ENCODE measurements around the gene STARD8.
A peak's percentile ranks its signal among the peaks of the same experiment; 100 is the strongest.

Gene STARD8

DNA sequence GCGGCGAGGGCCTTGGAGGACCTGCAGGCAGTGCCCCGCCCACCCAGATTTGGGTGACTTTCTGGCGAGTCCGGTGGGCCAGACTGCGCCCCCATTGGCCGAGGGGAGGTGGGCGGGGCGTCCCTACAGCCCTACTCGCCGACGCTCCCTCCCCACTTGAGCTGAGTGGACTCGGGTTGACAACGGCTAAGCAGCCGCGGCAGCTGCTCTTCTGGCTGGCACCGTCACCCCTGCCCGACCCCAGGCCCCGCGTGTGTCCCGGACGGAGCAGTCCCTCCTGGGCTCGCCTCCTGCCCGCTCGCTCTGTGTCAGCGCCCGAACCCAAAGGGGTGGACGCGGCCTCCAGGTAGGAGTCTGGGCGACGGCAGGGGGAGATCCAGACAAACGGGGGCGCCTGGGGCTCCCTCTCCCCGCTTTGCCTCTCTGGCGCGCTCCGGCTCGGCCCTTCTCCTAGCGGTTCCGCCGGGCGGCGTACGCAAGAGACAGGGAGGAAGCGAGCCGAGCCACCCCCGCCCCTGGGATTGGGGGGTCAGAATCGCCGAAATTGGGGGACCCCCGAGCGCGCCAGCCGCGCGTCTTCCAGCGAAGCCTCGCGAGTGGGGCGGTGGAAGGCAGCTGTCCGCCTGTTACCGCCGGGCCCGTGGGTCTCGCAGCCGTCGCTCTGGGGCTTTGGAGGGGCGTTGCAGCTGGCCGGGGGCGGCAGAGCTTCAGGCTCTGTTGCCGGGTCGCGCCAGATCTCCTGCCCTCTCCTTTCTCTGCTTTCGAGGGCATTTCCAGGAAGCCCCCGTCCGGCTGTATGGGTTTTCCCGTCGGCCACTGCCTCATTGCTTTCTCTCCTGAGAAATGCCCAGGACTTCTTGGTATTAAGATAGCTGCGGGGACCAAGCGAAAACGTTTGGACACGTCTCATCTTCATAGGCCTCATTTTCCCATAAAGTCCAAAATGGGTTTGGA, 46.3 kb downstream of the STARD8 start:
- no peak for DNase-seq (ENCODE audit: low read depth)

DNA sequence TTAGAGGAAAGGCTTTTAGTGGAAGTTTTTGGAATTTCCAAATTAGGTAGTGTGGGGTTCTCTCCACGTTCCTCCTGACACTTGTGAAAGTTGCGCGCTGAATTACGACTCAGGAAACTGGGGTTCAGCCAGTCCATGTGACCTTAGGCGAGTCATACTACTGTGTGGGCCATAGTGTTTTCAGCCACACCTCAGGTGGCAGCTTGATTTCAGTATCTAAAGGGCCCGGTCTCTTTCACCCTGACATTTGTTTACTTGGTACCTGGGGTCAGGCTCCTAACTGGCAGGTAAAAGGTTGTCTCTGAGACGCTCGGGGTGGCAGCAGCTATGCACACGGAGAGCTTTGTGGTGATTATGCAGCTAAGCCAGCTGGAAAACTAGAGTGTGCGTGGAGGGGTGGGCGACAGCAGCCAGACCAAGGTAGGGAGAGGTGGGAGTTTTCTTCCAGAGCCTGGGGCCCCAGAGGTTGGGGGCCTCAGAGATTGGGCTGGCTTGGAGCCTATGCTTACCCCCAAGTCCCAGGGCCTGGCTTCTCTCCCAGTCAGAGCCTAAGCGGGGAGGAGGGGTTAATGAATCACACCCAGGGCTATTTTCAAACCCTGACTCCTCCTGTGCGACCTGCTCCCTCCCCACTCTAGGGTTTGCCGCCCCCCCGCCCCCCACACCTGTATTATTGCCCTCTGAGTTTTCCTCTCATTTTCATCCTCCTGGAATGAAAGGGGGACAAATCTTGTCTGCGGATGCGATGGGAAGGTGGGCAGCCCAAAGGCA, 47.2 kb downstream of the STARD8 start:
- no peak for DNase-seq (ENCODE audit: low read depth)

DNA sequence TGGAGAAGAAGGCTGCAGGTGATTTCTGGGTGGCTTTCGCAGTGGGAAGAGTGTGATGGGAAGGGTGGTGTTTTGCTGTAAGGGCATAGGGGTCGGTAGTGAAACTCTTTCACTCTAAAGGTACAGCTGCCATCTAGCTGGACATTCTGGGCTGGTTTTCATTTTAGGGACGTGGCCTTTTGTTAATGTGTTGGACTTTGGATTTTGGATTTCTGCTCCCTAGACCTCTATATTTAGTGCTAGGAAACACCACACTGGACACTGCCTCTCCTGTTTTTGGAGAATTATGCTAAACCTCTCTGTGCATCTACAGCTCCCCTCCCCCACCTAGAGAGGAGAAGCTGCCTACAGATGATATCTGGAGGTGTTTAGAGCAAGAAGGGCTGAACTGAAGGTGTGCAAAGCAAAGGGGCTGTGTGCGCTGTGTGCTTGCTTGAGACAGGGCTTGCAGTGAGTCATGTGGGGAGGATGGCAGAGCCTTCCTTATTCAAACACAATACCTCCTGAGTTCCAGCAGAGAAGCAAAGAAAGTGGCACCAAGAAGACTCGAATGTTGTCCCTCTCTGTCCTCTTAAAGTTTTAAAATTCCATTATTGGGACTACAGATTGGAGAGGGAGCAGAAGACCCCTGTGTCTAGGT, 47.9 kb downstream of the STARD8 start:
- no peak for DNase-seq (ENCODE audit: low read depth)

DNA sequence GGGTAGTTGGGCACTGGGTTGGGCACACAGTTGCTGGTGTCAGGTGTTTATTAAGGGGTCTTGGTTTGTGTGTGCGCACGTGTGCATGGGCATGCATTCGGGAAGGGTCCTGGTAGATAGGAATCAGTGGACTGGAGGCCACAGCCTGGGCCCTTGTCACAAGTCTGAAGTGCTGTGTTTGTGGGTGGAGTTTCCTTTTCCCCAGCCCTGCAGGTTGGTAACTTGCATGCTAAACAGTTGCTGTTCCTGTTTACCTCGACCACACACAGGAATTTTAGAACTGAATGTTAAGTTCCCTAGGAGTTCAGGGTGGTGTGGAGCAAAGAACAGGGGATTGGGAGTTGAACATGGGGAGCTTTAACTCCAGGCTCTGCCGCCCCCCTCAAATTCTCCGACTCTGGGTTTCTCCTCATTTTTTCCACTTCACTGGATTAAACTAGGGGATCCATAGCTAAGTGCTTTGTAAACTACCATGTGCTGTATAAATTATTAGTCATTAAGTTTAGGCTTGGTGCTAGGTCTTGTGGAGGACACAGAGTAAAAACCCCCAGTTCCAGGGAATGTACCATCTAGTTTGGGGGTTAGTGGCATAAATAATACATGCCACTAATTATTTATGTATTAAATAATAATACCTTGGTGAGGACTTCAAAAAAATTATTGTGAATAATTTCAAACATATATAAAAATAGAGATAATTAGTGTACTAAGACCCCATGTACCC, 49.0 kb downstream of the STARD8 start:
- DNase-seq (ENCODE audit: low read depth): no peak

DNA sequence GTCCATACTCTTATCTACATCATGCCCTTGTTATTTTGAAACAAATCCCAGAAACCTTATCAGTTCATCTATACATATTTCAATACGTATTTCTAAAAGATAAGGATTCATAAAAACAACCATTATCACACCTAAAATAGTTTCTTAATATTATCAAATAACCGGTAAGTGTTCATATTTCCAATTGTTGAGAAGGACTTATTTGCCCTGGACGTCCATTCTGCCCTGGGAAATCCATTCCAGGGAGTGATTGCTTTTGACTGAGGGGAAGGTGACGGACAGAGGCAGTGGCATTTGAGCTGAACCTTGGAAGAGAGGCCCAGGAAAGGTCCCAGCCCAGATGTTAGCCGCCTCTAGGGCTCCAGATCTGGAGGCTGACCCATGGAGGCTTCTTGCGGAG, 49.6 kb downstream of the STARD8 start:
- no peak for DNase-seq (ENCODE audit: low read depth)

DNA sequence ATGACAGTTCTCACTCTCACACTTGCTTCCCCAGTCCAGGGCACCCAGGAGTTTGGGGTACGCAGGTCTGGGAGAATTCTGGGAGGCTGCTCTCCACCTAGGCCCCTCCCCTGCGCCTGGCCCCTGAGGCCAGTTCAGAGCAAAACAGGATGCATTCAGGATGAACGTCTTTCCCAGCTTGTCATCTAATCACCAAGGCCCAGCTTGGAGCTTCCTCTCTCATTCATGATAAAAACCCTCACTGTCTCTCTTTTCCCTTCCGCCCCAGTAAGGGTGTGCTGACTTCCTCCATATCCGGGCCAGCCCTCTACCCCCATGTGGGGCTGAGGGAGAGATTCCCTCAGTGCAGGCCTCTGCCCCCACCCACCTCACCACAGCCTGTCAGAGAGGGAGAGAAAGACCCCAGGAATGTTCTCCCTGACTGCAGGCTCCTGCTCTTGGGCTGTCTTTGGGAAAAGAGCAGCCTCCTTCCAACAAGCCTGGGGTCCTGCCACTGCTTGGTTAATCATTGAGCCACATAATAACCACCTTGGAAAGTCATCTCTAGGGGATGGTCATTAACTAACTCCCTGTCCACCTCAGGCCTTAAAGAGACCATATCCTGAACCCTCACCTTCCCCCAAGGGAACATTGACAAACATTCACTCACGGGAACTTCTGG, 50.1 kb downstream of the STARD8 start:
- no peak for DNase-seq (ENCODE audit: low read depth)

DNA sequence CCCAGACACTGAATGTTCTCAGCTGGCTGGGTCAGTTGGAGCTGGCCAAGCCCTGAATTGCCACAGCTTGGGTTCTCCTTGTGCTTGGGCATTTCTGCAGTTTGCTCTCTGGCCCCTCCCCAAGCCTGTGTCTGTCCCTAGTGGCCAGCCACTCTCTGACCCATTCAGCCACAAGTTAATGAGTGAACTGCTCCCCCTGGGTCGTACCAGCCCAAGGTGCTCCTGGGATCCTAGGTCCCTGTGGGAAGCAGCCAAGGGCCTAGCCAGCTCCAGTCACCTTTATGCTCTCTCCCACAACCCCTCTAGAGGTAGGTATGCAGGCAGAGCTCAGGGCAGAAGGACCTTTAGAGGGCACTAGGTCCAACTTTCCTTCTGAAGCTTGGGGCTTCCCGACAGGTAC, 51.5 kb downstream of the STARD8 start:
- DNase-seq (ENCODE audit: low read depth): no peak

DNA sequence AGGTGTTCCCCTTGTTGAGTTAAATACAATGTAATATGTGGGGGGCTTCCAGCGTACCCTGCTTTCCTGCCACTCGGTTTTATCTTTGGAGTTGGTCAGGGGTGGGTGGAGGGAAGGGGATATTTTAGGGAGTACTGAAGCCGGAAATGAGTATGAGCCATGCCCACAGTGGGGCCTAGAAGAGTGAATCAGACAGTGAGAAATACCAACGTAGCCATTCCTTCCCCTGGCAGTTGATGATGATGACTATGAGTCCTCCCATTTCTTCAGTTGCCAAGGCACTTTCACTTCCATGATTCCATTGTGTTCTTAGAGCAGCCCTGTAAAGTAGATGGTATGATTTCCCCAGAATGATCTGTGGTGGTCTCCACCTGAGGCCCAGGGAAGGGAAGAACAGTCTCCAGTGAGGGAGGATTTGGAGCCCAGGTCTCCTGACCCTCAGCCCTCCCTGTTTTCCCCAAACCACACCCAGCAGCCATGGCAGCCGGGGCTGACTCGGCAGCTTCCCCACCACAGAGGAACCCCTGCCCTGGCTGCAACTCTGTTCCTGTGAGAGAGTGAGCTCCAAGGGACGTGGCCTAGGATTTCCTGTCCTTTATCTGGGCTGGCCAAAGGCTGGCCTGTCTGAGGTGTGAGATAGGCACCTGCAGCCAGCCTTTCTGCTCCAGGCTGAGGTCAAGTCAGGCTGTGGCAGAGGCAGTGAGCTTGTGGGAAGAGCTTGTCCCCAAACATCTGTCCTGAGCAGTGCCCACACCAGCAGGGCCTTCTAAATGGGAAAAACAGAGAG, 52.7 kb downstream of the STARD8 start:
- DNase-seq (ENCODE audit: low read depth): peak; percentile 11

DNA sequence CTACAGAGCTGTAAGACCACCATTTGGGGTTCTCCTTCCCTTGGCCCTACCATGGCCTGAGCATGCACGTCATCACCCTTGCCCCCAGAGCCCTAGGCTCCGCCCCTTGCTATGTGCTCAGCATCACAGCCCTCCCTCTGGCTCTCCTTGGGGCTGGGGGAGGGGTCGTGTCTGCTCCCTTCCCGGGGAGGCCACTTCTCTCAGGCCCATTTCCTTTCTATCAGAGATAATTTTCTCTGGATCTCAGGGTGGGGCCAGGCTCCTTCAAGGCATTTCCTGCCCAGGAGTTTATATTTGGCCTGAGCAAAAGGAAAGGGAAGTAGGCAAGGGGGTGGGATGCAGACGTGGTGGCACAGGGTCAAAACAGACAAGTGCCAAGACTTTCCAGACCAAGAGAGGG, 55.9 kb downstream of the STARD8 start:
- no peak for DNase-seq (ENCODE audit: low read depth)

DNA sequence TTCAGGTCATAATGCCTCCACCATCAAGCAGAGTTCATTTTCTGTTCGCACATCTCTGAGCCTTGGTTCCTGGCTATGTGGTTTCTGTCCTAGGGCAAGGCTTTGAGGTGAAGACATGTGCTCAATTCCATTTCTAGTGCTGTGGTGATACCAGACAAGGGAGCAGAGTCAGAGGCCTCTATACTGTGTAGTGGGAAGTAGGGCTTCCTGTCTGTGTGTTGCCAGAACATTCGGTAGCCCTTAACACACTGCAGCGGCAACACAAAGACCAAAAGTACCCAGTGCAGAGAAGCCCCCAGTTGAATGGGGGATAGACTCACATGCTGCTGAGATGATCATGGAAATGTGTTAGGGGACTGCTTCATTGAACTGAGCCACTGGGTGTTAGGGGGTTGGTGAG, 56.4 kb downstream of the STARD8 start:
- no peak for DNase-seq (ENCODE audit: low read depth)

DNA sequence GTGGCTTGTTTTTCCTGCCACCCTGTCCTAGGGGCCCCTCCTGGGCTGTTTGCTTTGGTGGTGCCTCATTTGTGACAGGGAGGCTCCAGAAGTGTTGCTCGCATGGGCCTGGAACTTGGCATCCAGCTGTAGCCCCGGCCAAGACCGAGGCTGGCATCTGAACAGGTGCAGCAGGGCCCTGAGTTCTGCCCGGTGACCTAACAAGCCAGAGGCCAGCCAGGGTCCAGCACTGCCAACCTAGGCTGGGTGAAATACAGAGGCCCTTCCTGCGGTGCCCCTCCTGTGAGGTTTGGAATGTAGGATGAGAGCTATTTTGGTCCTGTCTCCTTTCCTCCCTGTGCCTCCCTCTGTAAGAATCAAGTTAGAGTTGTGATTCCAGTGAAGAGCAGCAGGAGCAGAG, 58.5 kb downstream of the STARD8 start:
- no peak for DNase-seq (ENCODE audit: low read depth)

DNA sequence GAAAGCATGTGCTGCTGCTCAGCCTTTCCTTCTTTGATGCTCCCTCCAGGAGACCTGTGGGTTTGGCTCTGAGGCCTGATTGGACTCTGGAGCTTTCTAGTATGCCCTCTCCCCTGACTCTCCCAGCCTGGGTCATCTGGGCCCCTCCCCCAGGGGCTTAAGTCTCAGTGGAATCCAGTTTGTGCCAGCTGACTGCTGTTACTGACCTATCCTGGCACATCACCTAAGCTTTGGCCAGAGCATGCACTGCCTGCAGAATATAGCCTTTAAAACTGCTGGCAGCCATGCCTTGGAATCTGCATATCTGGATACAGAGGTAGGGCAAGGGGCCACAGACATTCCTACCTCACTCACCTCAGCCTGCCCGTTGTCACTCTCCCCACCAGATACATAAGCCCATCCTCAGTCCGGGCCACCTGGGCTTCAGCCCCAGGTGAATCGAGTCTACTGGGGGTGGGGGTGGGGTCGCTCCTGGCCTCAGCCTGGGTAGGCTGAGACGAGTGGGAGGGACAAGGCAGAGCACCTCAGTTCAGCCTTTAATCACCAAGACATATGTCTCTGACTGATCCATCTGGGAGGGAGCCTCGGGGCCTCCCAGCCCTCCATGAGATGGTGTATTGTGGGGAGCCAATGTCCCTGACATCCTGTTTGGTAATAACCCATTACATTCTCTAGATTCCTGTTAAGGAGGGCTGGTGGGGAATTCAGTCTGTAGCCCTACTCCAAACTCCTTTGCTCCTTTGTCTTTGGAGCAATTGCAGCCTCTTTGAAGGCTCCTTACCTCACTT, 61.2 kb downstream of the STARD8 start:
- no peak for DNase-seq (ENCODE audit: low read depth)

DNA sequence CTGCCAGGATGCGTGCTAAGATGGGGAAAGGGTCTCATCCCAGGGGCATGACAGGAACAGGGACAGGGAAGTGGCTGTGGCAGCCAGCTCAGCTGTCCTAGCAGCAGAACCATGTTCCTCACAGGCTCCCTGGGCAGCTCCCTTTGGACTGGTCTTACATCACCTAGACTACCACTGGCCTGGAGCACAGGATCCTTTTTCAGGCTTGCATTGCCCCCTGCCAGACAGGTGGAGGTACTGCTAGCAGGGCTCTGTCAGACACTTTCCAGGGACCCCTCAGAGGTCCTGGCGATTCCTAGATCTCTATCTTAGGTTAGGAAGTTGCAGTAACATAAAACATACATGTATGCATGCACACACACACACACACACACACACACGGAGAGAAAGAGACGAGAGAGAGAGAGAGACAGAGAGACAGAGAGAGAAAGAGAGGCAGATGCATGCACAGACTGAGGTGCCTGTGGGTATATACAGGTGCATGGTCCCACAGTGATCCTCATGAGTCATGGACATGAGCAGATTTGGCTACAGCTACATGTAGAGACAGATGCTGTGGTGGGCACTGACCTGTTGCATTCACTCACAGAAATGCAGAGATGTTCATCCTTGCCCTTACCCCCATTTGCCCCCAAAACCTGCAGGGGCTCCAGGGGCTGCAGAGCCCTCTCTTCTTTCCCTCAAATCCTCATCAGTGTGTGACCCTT, 63.6 kb downstream of the STARD8 start:
- no peak for DNase-seq (ENCODE audit: low read depth)

DNA sequence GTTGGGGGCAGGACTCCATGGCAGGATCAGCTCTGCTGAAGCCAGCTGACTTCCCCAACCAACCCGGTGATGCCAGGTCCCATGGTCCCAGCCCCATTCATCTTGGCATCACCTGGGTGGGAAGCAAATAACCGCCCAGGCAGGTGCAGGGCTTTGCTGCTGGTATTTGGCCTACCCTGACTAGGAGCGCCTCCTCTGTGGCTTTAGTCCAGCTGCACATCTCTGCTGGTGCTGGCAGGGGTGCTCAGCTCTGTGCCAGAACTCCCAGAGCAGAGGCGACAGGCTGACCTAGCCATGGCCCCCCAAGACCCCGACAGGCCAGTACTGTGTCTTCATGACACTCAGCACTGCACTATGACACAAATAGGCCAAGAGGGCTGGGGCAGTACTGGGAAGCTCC, 64.4 kb downstream of the STARD8 start:
- no peak for DNase-seq (ENCODE audit: low read depth)

DNA sequence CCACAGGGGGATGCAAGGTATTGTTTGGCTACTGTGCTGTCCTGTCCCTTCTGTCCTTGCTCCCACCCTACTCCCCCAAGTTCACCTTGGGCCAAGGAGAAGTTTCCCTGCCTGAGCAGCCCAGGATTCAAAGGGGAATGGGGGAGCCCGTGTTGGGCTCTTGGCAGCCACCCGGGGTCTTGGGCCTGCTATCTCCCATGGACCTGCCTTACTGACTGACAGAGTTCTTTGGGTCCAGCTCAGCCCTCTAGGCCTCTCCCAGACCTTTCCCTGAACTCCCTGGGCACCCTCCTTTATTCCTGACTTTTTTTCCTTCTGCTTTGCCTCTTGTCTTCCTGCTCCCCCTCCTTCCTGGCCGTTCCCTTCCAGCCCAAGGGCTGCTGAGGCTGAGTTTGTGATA, 67.4 kb downstream of the STARD8 start:
- DNase-seq (ENCODE audit: low read depth): no peak

DNA sequence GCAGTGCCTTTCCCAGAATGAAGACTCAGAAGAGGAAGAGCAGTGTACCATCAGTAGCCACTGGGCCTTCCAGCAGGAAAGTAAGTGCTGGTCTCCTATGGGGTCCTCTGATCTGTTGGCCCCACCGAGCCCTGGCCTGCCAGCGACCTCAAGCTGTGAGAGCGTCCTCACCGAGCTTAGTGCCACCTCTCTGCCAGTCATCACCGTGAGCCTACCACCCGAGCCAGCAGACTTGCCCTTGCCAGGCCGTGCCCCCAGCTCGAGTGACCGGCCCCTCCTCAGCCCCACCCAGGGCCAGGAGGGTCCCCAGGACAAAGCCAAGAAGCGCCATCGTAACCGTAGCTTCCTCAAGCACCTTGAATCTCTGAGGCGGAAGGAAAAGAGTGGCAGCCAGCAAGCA, 69.7 kb downstream of the STARD8 start:
- DNase-seq (ENCODE audit: low read depth): no peak

DNA sequence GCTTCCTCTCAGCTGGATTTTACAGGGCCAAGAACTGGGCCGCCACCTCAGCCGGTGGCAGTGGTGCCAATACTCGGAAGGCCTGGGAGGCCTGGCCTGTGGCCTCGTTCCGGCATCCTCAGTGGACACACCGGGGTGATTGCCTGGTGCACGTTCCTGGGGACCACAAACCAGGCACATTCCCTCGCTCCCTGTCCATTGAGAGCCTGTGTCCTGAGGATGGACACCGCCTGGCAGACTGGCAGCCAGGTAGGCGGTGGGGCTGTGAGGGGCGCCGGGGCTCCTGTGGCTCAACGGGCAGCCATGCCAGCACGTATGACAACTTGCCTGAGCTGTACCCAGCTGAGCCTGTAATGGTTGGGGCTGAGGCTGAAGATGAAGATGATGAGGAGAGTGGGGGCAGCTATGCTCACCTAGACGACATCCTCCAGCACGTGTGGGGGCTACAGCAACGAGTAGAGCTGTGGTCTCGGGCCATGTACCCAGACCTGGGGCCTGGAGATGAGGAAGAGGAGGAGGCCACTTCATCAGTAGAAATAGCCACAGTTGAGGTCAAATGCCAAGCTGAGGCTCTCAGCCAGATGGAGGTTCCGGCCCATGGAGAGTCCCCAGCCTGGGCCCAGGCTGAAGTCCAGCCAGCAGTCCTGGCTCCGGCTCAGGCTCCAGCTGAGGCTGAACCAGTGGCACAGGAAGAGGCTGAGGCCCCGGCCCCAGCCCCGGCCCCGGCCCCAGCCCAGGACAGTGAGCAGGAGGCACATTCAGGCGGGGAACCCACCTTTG, 70.4 kb downstream of the STARD8 start:
- no peak for DNase-seq (ENCODE audit: low read depth)

DNA sequence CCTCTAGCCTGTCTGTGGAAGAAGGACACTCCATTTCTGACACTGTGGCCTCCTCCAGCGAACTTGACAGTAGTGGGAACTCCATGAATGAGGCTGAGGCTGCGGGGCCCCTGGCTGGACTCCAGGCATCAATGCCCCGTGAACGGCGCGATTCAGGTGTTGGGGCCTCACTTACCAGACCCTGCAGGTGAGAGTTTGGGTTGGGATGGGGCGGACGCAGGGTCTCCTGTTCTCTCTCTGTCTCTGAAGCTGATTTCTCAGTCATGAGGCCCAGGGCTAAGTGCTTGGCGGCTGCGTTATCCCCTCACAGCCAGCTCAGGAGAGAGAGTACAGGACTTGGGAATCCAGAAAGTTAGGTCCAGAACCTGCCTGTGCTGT, 71.0 kb downstream of the STARD8 start:
- no peak for DNase-seq (ENCODE audit: low read depth)

Measured in GM04504 (cell line).